Panc1 (cell line): Measurements from ENCODE around the gene DOCK3. TPM values are rescaled to one million over a fixed set of nuclear protein-coding genes. Genes with fewer than 3 reads are reported as not detected.

Source experiments
- ATAC-seq: fragments of 200-7000 bp; cut with Tn5 transposase; 2 replicates; pipeline ENCODE4 v1.9.1; 2020; ENCODE audit warnings: mild to moderate bottlenecking, moderate library complexity
- BruUV-seq: library from RNA; stranded (reverse); fragments of 400-500 nt; replicated peaks from 2 replicates; lab custom pipeline; 2021; lab: Mats Ljungman, UMichigan
- CTCF ChIA-PET: fragments of 300-600 bp; sonication (Branson Sonifier 250); formaldehyde crosslinking; loops from one replicate; lab custom pipeline; 2022; ENCODE audit warnings: antibody characterized with exemption; lab: Charles Lee
- POLR2A ChIA-PET: fragments of 300-600 bp; sonication (Branson Sonifier 250); formaldehyde crosslinking; loops from one replicate; lab custom pipeline; 2022; ENCODE audit warnings: antibody characterized with exemption; lab: Charles Lee
- DNase-seq: peaks from one replicate; pipeline ENCODE4 v3.0.0-alpha.2; 2010; ENCODE audit warnings: low read depth, low spot score
- H3K27ac ChIP-seq: 2 replicates; pipeline ENCODE4 v1.5.1; 2011; ENCODE audit warnings: mild to moderate bottlenecking, low read length, inconsistent platforms
- H3K27me3 ChIP-seq: fragments of 200-500 bp; sonication (Bioruptor generic); 2 replicates; pipeline ENCODE4 v1.6.0; 2014; ENCODE audit warnings: low read length, inconsistent platforms; ENCODE audit not compliant: control insufficient read depth, insufficient read depth
- H3K36me3 ChIP-seq: fragments of 200-500 bp; sonication (Bioruptor generic); 2 replicates; pipeline ENCODE4 v1.5.1; 2014; ENCODE audit warnings: inconsistent platforms, mild to moderate bottlenecking, low read length, moderate library complexity; ENCODE audit not compliant: control insufficient read depth, insufficient read depth
- H3K4me1 ChIP-seq: 2 replicates; pipeline ENCODE4 v1.5.1; 2011; ENCODE audit warnings: inconsistent platforms, mild to moderate bottlenecking, low read length, moderate library complexity; ENCODE audit not compliant: control insufficient read depth, insufficient read depth
- H3K4me3 ChIP-seq, 2 experiments: 2 replicates each; pipeline ENCODE4 v1.5.1; 2011 to 2012; ENCODE audit warnings: low read depth in 2 of 2, low read length in 2 of 2, mild to moderate bottlenecking in 2 of 2, inconsistent platforms in 1 of 2, moderate library complexity in 1 of 2
- H3K9me3 ChIP-seq: fragments of 200-500 bp; sonication (Bioruptor generic); 2 replicates; pipeline ENCODE4 v1.5.1; 2014; ENCODE audit warnings: low read depth, mild to moderate bottlenecking, inconsistent platforms, low read length, moderate library complexity; ENCODE audit not compliant: control insufficient read depth, insufficient read depth
- CTCF ChIP-seq: fragments of 450-650 bp; IDR thresholded peaks from 2 replicates; pipeline ENCODE4 v1.5.1; 2017; ENCODE audit warnings: mild to moderate bottlenecking
- POLR2AphosphoS5 ChIP-seq: IDR thresholded peaks from 2 replicates; pipeline ENCODE4 v1.6.1; 2012; ENCODE audit warnings: mild to moderate bottlenecking, low read depth, low read length, moderate library complexity
- REST ChIP-seq, 2 experiments: IDR thresholded peaks; 2 replicates each; pipeline ENCODE4 v1.6.1; 2011 to 2012; ENCODE audit warnings: low read depth in 2 of 2, control low read depth in 1 of 2, low read length in 1 of 2, mild to moderate bottlenecking in 1 of 2, moderate library complexity in 1 of 2; ENCODE audit not compliant: insufficient read depth in 1 of 2
- SIN3A ChIP-seq: IDR thresholded peaks from 2 replicates; pipeline ENCODE4 v1.6.1; 2012; ENCODE audit warnings: low read depth, mild to moderate bottlenecking, low read length, moderate library complexity, borderline replicate concordance; ENCODE audit not compliant: insufficient read depth
- TCF7L2 ChIP-seq: IDR thresholded peaks from 2 replicates; pipeline ENCODE4 v1.6.1; 2011; ENCODE audit warnings: mild to moderate bottlenecking, low read depth, low read length, inconsistent platforms
- in situ Hi-C: cut with HindIII; loops from 2 replicates; pipeline ENCODE4 v1.10.0; 2016; ENCODE audit warnings: low sequenced_read_pairs, low pct_unique_long_range_greater_than_20kb
- intact Hi-C: fragments of 100-400 bp; cut with micrococcal nuclease; formaldehyde crosslinking; loops from one replicate; pipeline ENCODE4 v1.10.0; 2022; ENCODE audit not compliant: unreplicated experiment
- total RNA-seq: library from RNA; stranded (reverse); gene quantifications from one replicate; pipeline ENCODE4 v1.2.1, GENCODE V29; 2021; ENCODE audit not compliant: unreplicated experiment

Gene DOCK3
- total RNA-seq, 1 experiment from 2014 or later = 0.21 TPM

GRCh38 chr3:50657407-50657806 lies 17.3 kb upstream of the DOCK3 start:
- Histone ChIP-seq H3K27ac (no peak overlapping the region), H3K4me3 (no peak overlapping the region), H3K36me3 (no peaks in the 10 kb centered on the region), H3K9me3 (no peaks in the 10 kb centered on the region), H3K27me3 (no peaks in the 10 kb centered on the region), H3K4me1 (no peaks in the 10 kb centered on the region)
- ATAC-seq (no peak), DNase-seq (no peak)
- no TSS peak for BruUV-seq
- intact Hi-C loops = no loop called here
- CTCF ChIA-PET = no interaction called here
- in situ Hi-C loops = no loop called here
- POLR2A ChIA-PET = no interaction called here
- TF ChIP-seq CTCF (no peak), TCF7L2 (no peak), REST (IDR thresholded peaks at IDR 0.05; ENCODE audit: insufficient read depth in 1 of 2, low read depth in 2 of 2, low read length in 1 of 2) (no peak), POLR2AphosphoS5 (no peak), SIN3A (no peak)

- DNase-seq = no peak
- no peak for ATAC-seq
- intact Hi-C loops (no loop called here), in situ Hi-C loops (no loop called here)
- TF ChIP-seq SIN3A = no peak
- TF ChIP-seq CTCF = no peak
- no peak for TF ChIP-seq TCF7L2
- no peak overlapping the region for H3K4me3 ChIP-seq
- H3K9me3 ChIP-seq = no peaks in the 10 kb centered on the region
- no peaks in the 10 kb centered on the region for H3K27me3 ChIP-seq
- no peaks in the 10 kb centered on the region for H3K36me3 ChIP-seq
- BruUV-seq = no TSS peak
- no peak overlapping the region for H3K27ac ChIP-seq
- H3K4me1 ChIP-seq = no peaks in the 10 kb centered on the region
- ChIA-PET POLR2A (no interaction called here), CTCF (no interaction called here)
These were observed 16.9 kb upstream of the DOCK3 start for GRCh38 chr3:50657816-50658215.
